HG03460 (cell line): ENCODE measurements around the gene CNGA1.
"Not testable (repeated sequence)": the region's sequence is repeated elsewhere in the genome, so short reads cannot be mapped to it uniquely, and the experiment has no call there.

Source experiments
- ATAC-seq: cut with Tn5 transposase; IDR thresholded peaks from one replicate; pipeline ENCODE4 v1.9.1; 2021; ENCODE audit not compliant: unreplicated experiment

Gene CNGA1

DNA sequence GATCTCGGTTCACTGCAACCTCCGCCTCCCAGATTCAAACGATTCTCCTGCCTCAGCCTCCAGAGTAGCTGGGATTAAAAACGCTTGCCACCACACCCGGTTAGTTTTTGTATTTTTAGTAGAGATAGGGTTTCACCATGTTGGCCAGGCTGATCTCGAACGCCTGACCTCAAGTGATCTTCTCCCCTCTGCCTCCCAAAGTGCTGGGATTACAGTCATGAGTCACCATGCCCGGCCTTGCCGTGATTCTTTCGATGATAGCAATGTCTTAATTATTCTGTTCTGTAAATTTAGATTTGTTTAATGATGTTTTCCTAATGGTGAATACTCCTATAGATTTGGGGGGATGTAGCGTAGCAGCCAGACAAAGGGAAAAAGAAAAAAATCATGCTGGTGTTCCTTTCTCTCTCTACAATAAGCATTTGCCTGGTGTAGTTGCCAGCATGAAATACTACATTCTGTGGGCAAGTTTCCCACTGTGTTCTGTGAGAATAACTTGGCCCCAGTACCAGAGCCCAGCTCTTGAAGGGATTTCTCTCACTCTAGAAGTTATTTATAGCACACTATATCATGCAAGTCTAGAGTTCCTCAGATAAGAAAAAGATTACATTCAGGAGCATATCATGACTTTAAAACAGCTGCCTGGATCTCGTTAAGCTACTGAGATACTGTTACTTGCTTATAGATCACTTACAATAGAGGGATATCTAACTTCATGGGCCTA is 15.5 kb upstream of the CNGA1 start:
- no peak for ATAC-seq

GRCh38 chr4:48030470-48030869 is 14.0 kb upstream of the CNGA1 start:
- ATAC-seq: no peak

DNA sequence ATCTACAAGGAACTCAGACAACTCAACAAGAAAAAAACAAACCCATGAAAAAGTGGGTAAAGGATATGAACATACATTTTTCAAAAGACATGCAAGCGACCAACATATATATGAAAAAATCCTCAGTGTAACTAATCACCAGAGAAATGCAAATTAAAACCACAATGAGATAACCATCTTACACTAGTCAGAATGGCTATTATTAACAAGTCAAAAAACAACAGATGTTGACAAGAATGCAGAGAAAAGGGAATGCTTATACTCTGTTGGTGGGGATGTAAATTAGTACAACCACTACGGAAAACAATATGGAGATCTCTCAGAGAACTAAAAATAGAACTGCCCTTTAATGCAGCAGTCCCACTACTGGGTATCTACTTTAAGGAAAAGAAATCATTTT is 12.2 kb upstream of the CNGA1 start:
- ATAC-seq: peak; percentile 69

GRCh38 chr4:48027653-48028052 is 11.2 kb upstream of the CNGA1 start:
- ATAC-seq: peak; percentile 67

DNA sequence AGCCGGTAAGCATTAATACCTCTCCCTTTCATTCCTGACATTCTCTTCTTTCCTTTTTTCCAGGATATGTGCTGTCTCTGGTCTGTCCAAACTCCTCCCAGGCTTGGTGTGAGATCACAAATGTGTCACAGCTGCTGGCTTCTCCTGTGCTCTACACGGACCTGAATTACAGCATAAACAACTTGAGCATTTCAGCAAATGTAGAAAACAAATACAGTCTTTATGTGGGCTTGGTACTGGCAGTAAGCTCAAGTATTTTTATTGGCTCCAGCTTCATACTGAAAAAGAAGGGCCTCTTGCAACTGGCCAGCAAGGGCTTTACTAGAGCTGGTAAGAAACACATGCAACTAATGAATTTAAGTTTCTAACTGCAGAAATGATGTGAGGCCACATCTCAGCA is 8.5 kb upstream of the CNGA1 start:
- ATAC-seq: no peak

GRCh38 chr4:48024522-48024921 is 8.0 kb upstream of the CNGA1 start:
- ATAC-seq: no peak

DNA sequence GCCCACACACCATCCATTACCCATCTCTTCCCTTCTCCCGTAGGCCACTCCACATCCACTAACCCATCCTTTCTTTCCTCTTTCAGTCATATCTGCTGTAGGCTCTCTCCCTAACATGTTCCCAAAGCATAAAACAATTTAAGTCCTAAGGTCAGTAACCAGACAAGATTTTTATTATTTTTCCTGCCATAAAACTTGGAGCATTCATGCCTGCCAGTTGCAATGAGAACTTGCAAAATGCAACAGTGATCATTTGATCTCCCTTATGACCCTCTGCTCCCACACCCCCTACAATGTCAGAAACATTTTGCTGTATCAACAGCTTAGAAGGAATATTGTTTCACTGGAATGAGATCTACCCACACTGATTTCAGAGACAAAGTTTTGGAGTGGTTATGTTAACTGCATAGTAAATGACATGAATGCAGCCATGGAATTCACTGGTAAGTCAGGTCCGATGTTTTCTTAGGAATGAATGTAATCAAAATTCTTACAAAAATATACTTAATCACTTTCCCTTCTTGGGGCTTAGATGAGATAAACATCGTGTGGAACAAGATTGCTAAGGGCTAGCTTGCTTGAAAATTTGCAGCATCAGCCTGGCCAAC is 5.8 kb upstream of the CNGA1 start:
- no peak for ATAC-seq

DNA sequence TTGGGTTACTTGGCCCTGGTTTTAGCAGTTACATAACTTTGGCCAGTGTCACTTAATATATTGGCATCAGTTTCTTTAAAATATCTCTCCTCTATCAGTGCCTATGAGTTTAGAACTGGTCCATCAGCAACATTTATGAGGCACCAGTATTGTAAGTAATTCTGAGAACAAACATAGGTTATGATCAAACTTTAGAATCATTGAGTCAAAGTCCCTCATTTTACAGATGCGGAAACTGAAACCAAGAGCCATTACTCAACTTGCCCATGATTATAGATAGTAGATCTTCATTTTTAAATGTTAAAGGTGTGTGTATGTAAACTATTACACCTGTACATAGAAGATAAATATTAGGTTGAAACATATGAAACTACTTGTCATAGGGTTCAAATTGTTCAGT is 4.6 kb upstream of the CNGA1 start:
- no peak for ATAC-seq

DNA sequence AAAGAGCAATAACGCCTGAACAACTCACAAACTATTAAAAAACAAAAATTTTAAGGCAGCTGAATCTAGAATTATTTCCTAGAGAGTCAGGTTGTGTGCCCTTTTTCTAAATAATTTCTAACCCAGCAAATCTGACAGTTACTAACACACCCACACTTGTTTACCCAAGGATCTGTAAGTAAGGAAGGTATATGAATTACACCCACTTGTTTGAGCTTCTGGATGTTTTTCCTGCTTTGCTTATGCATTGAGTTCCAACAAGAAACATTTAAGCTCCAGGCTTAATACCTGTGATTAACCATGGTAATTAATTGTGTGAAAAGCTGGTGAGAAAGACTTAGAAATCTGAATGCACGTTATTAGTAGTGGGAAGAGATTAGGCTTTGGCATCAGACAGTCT is 1.6 kb upstream of the CNGA1 start:
- no peak for ATAC-seq

DNA sequence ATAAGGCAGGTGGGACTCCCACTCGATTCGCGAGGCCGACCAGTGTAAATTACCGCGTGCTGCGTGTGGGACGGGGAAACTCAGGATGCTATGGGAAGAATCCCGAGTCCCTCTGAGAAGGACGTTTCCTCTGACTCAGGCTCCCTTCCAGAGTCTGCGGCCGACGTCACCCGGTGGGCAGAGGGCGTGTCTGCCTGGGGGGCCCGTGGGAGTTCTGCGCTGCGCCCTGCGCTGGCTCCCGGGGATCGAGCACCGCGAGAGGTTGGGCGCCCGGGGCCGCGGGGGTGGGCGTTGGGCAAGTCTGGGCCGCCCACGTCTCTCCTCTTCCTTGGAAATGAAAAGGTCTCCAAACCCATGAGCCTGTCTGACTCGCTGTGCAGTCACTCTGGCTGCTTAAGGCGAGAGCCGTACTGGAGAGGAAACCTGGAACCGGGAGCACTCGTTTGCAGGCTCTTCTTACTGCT is 659 bp upstream of the CNGA1 start:
- no peak for ATAC-seq

DNA sequence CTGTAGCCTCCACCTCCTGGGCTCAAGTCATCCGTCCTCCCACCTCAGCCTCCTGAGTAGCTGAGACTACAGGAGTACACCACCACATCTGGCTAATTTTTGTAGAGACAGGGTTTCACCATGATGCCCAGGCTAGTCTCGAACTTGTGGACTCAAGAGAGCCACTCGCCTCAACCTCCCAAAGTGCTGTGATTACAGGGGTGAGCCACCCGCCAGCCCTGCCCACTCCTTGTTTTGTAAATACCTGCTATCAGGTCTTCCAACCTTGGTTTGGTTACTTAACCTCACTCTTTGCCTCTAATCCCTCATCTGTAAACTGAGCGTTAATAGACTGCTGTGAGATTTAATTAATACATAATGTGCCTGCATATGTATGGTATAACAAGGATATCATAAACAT is 803 bp downstream of the CNGA1 start:
- no peak for ATAC-seq

- no peak for ATAC-seq
These were observed 1.3 kb downstream of the CNGA1 start for GRCh38 chr4:48015216-48015615.

GRCh38 chr4:48012824-48013223 is 3.7 kb downstream of the CNGA1 start:
- no peak for ATAC-seq

DNA sequence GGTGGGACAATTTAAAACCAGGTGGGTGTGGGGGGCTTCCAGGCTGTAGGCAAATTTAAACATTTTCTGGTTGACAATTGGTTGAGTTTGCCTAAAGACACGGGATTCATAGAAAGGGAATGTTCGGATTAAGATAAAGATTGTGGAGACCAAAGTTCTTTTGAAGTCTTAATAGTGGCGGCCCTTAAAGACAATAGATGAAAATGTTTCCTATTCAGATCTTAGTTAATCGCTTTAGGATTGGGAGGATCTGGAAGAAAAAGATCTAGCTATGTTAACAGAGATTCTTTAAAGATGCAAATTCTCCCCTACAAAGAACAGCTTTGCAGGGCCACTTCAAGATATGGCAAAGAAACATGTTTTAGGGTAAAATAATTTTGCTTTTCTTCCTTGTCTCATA is 4.8 kb downstream of the CNGA1 start:
- ATAC-seq: no peak

DNA sequence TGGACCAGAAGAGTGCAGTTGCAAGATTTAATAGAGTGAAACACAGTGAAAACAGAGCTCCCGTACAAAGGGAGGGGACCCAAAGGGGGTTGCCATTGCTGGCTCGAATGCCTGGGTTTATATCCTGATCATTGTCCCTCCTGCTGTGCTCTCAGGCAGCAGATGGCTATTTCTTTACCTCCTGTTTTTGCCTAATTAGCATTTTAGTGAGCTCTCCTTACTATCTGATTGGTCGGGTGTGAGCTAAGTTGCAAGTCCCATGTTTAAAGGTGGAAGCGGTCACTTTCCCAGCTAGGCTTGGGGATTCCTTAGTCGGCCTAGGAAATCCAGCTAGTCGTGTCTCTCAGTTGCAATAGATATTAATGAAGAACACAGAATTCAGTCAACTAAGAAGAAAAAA is 5.6 kb downstream of the CNGA1 start:
- ATAC-seq: not testable (repeated sequence)

DNA sequence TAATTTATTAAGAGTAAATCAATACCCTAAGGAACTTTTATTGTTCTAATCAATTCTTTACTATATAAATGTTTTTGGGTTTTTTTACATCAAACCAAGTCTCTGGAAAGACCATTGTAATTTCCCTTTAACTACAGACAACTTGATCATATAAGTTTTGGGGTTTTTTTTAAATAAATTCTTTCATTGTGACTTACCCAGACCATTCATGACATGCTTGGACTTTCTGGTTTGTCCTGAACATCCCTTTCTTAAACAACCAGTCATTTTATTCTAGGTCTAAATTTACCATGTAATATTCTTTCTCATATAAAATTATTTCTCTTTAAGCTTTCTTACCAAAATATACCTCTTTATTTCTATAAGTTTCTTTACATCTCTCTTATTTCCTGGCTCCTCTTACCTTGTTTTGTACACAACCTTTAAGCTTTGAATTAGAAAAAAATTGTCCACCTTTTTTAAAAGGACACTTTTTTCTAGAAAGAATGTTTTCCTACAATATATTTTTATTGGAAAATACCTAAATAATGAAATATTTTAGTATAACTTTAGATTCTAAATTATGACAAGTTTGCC is 8.4 kb downstream of the CNGA1 start:
- ATAC-seq: no peak

- ATAC-seq: no peak
These were observed 10.7 kb downstream of the CNGA1 start for GRCh38 chr4:48005781-48006180.

DNA sequence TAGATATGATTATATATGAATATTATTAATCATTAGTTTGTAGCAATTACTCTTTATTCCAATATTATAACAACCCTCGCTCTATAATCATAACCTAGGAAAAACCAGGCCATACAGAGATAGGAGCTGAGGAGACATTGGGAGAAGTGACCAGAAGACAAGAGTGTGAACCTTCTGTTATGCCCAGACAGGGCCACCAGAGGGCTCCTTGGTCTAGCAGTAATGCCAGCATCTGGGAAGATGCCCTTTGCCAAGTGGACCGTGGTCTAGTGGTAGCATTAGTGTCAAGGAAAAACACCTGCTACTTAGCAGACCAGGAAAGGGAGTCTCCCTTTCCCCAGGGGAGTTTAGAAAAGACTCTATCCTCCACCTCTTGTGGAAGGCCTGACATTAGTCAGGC is 12.9 kb downstream of the CNGA1 start:
- not testable (repeated sequence) for ATAC-seq

- no peak for ATAC-seq
These were observed 14.2 kb downstream of the CNGA1 start for GRCh38 chr4:48002267-48002666.

DNA sequence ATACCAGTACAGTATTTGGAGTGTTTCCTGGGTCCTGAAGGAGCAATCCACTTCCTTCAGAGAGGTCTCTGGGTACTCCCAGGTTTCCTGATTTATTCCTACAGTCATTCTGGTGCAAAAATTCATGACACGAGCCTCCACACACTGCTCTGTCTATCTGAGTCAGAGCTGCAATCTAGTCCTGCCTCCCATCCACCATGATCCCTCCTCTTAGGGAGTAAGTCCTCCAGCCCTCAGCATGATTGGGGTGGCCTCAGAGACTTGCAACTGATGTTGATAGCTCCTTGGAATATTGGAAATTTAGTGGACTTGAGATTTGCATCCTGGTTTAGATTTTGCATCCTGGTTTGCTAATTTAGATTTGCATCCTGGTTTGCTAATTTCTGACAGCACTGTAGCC is 20.5 kb downstream of the CNGA1 start:
- no peak for ATAC-seq

- ATAC-seq: not testable (repeated sequence)
These were observed 24.0 kb downstream of the CNGA1 start for GRCh38 chr4:47992475-47992874.

DNA sequence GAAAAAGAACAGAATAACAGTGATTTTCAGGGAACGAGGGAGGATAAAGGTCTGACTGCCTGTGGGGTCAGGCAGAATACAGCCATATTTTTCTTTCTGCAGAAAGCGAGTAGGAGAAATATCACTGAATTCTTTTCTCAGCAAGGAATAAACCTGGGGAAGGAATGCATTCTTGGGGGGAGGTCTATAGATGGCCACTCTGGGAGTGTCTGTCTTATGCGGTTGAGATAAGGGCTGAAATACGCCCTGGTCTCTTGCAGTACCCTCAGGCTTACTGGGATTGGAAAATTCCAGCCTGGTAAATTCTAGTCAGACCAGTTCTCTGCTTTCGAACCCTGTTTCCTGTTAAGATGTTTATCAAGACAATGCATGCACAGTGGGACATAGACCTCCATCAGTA is 26.3 kb downstream of the CNGA1 start:
- ATAC-seq: no peak

- no peak for ATAC-seq
These were observed 41.9 kb downstream of the CNGA1 start for GRCh38 chr4:47974566-47974965.
